ENCODE data around the gene CACFD1. TPM values are rescaled to one million over a fixed set of nuclear protein-coding genes. Genes with fewer than 3 reads are reported as not detected.

Gene CACFD1
- total and polyA plus RNA-seq, 2 of the 13 experiments (the other 11 are each of a cell fraction or from before 2014, with no cell fraction given) = 13.8 to 14.6 TPM

GRCh38 chr9:133421615-133422542 lies 37.9 kb upstream of the CACFD1 start, which contains the start of gene ADAMTS13 (continued):
- TF ChIP-seq, protein P1, sequence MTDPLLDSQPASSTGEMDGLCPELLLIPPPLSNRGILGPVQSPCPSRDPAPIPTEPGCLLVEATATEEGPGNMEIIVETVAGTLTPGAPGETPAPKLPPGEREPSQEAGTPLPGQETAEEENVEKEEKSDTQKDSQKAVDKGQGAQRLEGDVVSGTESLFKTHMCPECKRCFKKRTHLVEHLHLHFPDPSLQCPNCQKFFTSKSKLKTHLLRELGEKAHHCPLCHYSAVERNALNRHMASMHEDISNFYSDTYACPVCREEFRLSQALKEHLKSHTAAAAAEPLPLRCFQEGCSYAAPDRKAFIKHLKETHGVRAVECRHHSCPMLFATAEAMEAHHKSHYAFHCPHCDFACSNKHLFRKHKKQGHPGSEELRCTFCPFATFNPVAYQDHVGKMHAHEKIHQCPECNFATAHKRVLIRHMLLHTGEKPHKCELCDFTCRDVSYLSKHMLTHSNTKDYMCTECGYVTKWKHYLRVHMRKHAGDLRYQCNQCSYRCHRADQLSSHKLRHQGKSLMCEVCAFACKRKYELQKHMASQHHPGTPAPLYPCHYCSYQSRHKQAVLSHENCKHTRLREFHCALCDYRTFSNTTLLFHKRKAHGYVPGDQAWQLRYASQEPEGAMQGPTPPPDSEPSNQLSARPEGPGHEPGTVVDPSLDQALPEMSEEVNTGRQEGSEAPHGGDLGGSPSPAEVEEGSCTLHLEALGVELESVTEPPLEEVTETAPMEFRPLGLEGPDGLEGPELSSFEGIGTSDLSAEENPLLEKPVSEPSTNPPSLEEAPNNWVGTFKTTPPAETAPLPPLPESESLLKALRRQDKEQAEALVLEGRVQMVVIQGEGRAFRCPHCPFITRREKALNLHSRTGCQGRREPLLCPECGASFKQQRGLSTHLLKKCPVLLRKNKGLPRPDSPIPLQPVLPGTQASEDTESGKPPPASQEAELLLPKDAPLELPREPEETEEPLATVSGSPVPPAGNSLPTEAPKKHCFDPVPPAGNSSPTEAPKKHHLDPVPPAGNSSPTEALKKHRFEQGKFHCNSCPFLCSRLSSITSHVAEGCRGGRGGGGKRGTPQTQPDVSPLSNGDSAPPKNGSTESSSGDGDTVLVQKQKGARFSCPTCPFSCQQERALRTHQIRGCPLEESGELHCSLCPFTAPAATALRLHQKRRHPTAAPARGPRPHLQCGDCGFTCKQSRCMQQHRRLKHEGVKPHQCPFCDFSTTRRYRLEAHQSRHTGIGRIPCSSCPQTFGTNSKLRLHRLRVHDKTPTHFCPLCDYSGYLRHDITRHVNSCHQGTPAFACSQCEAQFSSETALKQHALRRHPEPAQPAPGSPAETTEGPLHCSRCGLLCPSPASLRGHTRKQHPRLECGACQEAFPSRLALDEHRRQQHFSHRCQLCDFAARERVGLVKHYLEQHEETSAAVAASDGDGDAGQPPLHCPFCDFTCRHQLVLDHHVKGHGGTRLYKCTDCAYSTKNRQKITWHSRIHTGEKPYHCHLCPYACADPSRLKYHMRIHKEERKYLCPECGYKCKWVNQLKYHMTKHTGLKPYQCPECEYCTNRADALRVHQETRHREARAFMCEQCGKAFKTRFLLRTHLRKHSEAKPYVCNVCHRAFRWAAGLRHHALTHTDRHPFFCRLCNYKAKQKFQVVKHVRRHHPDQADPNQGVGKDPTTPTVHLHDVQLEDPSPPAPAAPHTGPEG (CRISPR knock-in tag; IDR thresholded peaks at IDR 0.05) = no peak
- TF ChIP-seq ZNF331 (CRISPR knock-in tag; IDR thresholded peaks at IDR 0.05) (0 out of 2 replicates have a peak, but pooled peaks have one; percentile 15), ZMYM3 (CRISPR knock-in tag; IDR thresholded peaks at IDR 0.05) (peak; percentile 15; the same call in 1 of the 2 replicates), ZFP36L2 (CRISPR knock-in tag; IDR thresholded peaks at IDR 0.05) (no peak), HMGXB3 (CRISPR knock-in tag; IDR thresholded peaks at IDR 0.05; ENCODE audit: borderline replicate concordance) (no peak), ARHGAP35 (CRISPR knock-in tag; IDR thresholded peaks at IDR 0.05; ENCODE audit: borderline replicate concordance) (no peak), ZNF441 (CRISPR knock-in tag; IDR thresholded peaks at IDR 0.05; ENCODE audit: borderline replicate concordance) (no peak), TBP (CRISPR knock-in tag; IDR thresholded peaks at IDR 0.05) (no peak), ZSCAN12 (CRISPR knock-in tag; IDR thresholded peaks at IDR 0.05) (no peak), ZNF350 (CRISPR knock-in tag; IDR thresholded peaks at IDR 0.05; ENCODE audit: borderline replicate concordance, low read depth) (no peak), ATM (IDR thresholded peaks at IDR 0.05; ENCODE audit: borderline replicate concordance) (no peak), TAF15 (IDR thresholded peaks at IDR 0.05; ENCODE audit: low read depth, low read length, poor library complexity, severe bottlenecking) (no peak)
- TF ChIP-seq, protein P2, sequence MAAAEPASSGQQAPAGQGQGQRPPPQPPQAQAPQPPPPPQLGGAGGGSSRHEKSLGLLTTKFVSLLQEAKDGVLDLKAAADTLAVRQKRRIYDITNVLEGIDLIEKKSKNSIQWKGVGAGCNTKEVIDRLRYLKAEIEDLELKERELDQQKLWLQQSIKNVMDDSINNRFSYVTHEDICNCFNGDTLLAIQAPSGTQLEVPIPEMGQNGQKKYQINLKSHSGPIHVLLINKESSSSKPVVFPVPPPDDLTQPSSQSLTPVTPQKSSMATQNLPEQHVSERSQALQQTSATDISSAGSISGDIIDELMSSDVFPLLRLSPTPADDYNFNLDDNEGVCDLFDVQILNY (CRISPR knock-in tag; conservative IDR thresholded peaks at IDR 0.05) = no peak
- TF ChIP-seq, protein P3, sequence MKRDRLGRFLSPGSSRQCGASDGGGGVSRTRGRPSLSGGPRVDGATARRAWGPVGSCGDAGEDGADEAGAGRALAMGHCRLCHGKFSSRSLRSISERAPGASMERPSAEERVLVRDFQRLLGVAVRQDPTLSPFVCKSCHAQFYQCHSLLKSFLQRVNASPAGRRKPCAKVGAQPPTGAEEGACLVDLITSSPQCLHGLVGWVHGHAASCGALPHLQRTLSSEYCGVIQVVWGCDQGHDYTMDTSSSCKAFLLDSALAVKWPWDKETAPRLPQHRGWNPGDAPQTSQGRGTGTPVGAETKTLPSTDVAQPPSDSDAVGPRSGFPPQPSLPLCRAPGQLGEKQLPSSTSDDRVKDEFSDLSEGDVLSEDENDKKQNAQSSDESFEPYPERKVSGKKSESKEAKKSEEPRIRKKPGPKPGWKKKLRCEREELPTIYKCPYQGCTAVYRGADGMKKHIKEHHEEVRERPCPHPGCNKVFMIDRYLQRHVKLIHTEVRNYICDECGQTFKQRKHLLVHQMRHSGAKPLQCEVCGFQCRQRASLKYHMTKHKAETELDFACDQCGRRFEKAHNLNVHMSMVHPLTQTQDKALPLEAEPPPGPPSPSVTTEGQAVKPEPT (CRISPR knock-in tag; IDR thresholded peaks at IDR 0.05; ENCODE audit: low read depth) = 0 out of 2 replicates have a peak, but pooled peaks have one; percentile 47

Data from HepG2 (cell line).